ENCODE measurements around the gene PSRC1.
"Not testable (repeated sequence)": the region's sequence is repeated elsewhere in the genome, so short reads cannot be mapped to it uniquely, and the experiment has no call there.

DNA sequence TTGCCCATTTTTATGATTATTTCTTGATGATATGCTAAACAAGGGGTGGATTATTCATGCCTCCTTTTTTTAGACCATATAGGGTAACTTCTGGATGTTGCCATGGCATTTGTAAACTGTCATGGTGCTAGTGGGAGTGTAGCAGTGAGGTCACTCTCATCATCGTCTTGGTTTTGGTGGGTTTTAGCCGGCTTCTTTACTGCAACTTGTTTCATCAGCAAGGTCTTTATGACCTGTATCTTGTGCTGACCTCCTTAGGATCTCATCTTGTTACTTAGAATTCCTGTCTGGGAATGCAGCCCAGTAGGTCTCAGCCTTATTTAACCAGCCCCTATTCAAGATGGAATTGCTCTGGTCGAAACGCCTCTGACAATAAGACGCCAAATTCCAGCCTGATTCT lies 3.8 kb upstream of the PSRC1 start:
- not testable (repeated sequence) for TF ChIP-seq POLR2A (IDR thresholded peaks at IDR 0.05)
- TF ChIP-seq, protein P1, sequence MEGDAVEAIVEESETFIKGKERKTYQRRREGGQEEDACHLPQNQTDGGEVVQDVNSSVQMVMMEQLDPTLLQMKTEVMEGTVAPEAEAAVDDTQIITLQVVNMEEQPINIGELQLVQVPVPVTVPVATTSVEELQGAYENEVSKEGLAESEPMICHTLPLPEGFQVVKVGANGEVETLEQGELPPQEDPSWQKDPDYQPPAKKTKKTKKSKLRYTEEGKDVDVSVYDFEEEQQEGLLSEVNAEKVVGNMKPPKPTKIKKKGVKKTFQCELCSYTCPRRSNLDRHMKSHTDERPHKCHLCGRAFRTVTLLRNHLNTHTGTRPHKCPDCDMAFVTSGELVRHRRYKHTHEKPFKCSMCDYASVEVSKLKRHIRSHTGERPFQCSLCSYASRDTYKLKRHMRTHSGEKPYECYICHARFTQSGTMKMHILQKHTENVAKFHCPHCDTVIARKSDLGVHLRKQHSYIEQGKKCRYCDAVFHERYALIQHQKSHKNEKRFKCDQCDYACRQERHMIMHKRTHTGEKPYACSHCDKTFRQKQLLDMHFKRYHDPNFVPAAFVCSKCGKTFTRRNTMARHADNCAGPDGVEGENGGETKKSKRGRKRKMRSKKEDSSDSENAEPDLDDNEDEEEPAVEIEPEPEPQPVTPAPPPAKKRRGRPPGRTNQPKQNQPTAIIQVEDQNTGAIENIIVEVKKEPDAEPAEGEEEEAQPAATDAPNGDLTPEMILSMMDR (IDR thresholded peaks at IDR 0.05) = not testable (repeated sequence)
